ENCODE data around the gene CDK5.
"Not testable (repeated sequence)": the region's sequence is repeated elsewhere in the genome, so short reads cannot be mapped to it uniquely, and the experiment has no call there.

Gene CDK5

DNA sequence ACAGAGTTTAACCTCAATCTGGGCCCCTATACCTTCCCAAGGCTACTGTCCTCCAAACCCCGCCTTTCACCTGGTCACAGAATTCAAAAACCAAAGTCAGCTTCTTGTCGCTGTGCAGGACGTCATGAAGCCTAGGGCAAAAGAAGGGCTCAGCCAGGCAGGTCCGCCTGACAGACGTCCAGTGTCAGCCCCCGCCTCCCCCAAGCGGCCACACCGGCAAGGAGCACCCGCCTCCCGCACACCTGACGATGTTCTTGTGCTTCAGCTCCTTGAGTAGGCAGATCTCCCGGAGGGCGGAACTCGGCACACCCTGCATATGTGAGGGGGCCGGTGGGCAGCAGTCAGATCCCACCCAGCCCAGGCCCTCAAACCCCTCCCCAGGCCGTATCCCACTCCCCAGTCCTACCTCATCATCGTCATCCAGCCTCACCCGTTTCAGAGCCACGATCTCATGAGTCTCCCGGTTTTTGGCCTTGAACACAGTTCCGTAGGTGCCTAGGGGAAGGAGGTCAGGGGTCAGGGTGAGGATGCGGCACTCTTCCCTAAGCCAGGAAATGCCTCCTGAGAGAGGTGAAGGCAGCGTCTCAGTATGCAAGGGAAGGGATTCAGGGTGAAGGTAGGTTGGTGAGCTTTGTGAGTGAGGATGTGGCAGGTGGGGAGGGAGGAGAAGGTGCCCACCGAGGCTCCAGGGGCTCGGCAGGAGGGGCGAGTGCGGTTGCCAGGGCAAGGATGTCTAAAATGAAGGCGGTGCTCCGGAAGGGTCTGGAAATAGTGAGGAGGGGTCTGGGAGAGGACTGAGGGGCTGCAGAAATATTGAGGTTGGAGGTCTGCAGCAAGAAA is 811 bp downstream of the CDK5 start:
- DNase-seq, result no peak

DNA sequence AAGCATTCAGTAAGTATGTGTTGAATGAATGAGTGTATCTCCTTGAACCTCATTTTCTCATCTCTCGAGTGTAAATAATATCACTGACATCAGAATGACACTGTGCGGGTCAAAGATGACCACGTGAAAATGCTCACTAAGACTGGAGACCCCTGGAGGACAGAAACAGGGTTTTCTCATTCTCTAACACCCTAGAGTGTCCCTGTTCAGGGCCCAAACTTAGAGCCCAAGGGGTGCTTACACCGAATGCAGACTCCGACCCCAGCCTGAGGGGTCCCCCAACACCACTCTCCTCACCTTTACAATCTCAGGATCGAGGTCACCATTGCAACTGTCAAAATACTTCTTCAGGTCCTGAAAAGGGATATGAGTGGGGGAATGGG is 1.4 kb downstream of the CDK5 start:
- no peak for DNase-seq

DNA sequence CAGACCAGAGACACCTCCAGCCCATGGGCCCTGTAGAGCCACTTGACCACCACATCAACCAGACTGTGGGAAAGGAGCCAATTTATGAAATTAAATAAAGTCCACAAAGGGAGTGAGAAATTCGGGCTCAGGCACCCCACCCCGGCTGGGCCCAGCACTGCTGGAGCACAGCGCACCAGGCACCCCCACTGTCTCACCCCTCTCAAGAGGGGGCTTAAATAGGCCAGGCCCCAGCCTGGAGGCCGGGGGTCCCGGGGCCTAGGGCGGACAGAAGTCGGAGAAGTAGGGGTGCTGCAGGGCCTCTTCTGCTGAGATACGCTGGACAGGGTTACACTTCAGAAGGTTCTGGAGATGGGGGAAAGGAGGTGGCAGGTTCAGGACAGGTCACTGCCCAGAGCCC is 3.9 kb downstream of the CDK5 start:
- no peak for DNase-seq

DNA sequence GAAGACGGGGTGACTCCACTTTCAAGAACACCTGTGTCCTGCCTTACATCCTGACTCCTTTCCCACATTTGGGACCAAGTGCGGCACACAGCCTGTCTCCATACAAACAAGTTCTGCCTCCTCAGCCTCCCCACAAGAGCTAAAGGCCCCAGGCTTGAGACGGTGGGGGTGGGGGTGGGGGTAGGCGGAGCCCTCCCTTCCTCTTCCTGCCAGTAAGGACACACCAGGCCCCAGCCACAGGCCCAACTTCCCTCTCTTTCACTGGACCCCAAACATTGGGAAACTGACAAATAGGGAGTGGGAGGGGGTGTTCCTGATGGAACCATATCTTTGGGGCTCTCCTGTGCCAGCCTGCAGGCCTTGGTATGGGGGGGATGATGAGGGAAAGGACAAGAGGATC is 4.6 kb downstream of the CDK5 start:
- DNase-seq, result no peak

DNA sequence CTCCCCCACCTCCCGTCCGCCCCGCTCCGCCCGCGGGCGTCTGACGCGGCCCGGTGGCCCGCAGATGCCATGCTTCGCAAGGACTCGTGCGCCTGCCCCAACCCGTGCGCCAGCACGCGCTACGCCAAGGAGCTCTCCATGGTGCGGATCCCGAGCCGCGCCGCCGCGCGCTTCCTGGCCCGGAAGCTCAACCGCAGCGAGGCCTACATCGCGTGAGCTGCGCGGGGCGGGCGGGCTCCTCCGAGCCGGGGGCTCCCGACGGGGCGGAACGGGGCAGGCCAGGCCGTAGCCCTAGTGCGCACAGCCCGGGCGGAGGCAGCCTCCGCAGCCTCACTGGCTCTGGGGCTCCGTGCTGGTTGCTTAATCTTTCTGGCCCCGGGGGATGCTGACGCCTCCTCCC is 6.6 kb downstream of the CDK5 start:
- peak; percentile 20 to 80 (median 39) for DNase-seq

DNA sequence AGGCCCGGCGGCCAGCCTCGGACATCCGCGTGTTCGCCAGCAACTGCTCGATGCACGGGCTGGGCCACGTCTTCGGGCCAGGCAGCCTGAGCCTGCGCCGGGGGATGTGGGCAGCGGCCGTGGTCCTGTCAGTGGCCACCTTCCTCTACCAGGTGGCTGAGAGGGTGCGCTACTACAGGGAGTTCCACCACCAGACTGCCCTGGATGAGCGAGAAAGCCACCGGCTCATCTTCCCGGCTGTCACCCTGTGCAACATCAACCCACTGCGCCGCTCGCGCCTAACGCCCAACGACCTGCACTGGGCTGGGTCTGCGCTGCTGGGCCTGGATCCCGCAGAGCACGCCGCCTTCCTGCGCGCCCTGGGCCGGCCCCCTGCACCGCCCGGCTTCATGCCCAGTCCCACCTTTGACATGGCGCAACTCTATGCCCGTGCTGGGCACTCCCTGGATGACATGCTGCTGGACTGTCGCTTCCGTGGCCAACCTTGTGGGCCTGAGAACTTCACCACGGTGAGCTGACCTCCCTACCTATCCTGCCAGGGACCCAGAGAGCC is 8.7 kb downstream of the CDK5 start:
- no peak for DNase-seq

DNA sequence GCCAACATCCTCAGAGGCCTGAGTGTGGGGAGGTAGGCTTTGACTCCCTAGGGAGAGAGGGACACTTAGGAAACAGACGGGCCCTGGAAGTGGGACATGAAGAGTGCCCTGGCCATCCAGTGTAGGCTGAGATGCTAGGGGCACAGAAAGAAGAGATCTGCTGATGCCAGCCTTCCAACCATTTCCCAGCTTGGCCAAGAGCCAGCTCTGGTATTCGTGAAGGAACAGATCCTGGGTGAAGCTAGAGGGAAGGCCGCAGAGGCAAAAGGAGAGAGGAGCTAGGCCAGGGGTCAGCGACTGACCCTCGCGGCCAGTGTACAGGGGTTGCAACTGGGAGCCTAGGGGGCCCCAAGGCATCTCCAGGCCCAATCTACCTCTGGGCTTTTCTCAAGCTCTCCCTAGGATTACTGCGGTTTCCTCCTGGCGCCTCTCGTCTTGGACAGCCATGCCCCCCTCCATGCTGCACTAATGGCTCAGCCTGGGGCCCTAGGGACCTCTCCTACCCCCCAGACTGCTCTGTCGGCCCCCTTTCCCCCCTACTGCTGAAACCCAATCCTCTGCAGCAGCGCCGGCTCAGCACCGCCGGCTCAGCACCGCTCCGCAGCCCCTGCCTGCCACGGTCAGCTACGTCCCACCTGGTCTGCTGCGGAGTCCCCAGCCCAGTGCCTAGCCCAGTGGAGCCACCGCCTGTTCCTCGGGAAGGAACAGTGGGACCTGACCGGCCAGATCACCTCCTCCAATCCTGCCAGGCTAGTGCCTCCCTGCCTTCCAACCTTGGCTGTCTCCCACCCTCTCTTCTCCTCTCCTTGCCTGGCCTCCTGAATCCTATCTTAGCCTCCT is 9.5 kb downstream of the CDK5 start, which contains the start of gene ASIC3:
Gene ASIC3 (plus strand): TSS at position 556 of the 840 bp plus-strand sequence. CDS start 355 bp downstream, outside the sequence.
- DNase-seq, result no peak

DNA sequence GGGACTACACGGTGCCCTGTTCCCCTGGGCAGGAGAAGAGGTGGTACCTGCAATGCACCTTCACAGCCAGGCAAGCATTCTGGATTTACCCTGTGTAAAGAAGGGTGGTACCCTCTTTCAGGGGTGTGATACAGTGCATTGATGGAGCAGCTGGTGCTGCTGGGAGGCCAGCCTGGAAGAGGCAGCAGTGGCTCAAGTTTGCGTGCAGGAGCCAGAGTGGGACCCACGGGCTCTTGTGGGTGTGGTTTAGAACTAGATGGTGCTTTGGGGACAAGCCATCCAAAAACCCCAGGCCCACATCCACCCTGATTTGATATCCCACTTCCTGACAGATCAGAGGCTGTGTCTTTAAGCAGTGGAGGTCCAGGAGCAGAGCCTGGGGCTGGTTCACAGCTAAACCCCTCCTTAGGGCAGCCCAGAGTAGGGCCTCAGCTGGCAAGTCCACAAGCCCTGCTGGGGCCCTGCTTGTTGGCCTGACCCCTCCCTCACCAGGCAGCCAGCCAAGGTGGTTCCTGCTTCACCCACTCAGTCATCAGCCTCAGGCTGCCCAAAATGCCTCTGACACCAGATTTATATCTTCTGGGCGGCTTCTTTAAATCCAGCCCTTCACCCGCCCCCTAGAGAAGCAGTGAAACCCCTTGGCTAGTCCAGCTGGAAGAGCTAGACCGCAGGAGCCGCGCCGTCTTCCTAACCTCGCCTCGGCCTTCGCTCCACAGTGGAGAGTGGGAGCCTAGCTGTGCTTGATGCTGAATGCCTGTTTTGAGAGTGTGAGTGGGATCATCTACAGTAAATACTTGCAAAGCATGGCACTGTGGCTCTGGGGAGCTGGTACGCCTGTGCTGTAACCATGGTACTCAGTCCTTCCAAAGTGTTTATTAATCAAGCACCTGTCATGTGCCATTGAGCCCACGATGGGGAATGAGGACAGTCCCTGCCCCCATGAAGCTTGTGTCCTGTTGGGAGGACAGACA is 10.8 kb downstream of the CDK5 start:
- no peak for DNase-seq

DNA sequence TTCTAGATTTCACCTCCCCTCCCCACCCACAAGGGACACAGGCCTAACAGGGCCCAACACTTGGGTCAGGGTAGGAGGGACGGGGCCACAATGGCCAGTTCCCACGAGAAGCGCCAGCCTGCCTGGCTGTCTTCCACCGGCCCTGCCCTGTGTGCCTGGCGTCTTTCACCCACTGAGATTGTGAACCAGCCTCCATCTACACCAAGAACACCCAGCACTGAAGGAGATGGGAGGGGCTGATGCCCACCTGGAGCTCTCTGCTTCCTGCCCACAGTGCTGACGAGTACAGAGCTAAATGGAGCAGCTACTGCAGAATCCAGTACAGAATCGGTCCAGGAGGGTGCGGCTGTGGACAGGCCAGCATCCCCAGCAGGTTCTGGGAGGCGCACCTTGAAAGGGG is 11.7 kb downstream of the CDK5 start:
- DNase-seq, result no peak

DNA sequence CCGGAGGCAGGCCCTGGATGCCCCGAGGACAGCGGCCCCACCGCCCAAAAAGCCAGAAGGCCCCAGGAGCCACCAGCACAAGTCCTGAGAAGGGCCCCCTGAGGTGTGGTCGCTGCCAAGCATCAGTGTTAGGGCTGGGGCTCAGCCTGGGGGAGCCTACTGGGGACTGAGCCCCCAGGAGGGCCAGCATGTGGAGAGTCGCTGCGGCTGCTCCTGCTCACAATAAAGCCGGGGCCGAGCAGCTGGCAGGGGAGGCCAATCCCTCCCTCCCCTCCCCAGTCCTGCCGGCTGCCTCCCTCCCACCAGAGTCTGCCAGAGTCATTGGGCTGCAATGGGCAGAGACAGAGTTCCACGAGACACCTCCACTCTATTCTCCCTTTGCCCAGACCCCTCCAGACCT is 12.4 kb downstream of the CDK5 start:
- no peak for DNase-seq

DNA sequence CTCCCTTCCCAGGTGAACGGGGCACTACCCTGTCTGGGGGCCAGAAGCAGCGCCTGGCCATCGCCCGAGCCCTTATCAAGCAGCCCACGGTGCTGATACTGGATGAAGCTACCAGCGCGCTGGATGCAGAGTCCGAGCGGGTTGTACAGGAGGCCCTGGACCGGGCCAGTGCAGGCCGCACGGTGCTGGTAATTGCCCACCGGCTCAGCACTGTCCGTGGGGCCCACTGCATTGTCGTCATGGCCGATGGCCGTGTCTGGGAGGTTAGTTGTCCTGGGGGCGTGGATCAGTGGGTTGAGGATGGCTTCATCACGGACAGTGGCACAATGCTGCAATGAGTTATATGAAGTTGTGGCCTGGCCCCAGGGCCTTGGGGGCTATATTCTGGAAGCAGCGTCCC is 13.7 kb downstream of the CDK5 start:
- no peak for DNase-seq

DNA sequence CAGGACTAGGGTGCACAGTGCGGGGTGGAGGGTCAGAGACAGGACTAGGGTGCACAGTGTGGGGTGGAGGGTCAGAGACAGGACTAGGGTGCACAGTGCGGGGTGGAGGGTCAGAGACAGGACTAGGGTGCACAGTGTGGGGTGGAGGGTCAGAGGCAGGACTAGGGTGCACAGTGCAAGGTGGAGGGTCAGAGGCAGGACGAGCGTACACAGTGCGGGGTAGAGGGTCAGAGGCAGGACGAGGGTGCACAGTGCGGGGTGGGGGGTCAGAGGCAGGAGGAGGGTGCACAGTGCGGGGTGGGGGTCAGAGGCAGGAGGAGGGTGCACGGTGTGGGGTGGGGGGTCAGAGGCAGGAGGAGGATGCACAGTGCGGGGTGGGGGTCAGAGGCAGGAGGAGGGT is 14.2 kb downstream of the CDK5 start:
- DNase-seq, result not testable (repeated sequence)

DNA sequence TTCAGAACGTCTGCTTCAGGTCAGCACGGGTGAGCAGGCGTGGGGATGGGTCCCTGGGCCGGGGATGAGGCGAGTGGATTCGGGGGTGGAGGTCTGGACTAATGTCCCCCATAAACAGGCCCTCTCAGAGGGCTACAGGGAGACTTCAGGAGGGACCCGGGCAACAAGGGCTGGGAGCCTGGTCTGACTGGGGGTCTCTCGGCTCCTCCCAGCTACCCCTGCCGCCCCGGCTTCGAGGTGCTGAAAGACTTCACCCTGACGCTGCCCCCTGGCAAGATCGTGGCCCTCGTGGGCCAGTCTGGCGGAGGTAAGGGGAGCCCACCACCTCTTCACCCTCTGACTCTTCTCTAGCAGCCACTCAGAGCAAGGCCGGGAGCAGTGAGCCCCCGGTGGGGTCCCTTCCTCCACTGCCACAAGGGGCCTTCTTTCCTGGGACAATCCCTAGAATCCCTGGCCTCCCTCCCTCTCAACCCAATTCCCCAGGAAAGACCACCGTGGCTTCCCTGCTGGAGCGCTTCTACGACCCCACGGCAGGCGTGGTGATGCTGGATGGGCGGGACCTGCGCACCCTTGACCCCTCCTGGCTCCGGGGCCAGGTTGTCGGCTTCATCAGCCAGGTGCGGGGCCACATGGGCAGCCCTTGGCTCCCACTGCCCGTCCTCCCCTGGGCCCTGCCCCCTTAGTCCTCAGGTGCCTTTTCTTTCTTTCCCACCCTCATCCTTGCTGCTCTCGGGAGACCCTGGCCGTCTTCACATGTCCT is 16.9 kb downstream of the CDK5 start:
- no peak for DNase-seq

DNA sequence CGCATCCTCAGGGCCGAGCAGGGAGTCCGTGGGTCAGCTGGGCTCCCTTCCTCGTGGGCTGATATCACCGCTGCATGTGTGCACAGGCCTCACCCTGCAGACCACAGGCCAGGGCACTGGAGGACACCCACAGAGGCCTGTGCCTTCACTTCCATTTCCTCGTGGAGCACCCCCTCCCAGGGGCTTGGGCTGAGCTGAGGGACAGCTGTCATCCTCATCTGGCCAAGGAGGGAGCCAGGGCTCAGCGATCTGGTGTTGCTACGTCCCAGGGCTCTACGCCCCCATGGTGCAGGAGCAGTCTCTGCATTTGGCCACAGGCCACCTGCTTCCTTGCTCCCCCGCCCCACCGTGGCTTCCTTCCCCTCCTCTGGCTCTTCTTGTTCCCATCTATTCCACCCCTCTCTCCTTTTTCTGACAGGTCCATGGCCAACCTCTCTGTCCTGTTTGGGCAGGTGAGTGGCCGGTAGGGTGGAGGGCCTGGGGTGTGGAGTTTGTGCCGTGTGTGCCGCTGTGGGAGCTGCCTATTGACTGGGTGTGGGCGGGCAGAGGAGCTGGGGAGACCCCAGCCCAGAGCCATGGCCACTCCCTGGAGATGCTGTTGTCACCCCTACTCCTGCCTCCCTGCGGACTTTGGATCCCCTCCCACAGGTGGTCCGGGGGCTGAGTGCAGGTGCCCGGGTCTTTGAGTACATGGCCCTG is 17.7 kb downstream of the CDK5 start:
- DNase-seq, result no peak

DNA sequence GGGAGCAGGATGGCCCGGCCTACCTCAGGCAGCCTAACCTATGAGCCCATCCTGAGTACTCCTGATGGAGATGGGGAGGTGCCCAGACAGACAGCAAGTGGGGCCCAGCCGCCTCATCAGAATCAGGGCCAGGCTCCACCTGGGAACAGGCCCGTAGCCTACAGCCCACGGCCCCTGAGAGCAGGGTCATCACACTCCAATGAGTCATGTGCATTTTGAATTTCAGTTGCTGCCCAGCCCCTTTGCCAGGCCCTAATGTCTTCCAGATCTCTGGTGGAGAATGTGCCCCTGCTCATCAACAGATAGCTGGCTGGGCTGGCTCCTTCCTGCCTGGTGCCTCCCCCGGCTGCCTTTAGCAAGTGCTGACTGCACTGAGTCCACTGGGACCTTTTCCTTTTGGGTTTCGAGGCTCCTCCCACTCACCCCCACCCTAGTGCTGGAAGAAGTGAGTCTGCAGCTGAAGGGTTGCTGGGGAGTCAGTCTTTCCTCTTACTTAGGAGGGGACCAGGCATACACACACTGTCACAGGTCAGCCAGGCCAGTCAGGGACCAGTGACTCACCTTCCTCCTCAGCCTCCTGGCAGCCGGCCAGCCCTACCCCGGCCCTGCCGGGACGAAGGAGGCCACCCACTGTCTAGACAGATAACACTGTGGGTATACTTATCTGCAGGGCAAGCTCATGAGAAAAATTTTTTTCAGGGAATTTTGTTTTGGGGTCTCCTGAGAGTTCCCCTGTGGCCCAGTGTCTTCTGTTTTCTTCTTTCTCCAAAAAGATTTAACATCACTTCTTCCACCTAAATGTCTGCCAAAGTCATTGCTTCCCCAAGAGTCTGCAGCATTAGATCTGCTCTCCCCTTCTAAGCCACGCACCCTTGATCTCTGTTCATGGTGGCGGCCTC is 18.5 kb downstream of the CDK5 start:
- DNase-seq, result peak in 2 of 5 experiments; percentile 30 to 58

DNA sequence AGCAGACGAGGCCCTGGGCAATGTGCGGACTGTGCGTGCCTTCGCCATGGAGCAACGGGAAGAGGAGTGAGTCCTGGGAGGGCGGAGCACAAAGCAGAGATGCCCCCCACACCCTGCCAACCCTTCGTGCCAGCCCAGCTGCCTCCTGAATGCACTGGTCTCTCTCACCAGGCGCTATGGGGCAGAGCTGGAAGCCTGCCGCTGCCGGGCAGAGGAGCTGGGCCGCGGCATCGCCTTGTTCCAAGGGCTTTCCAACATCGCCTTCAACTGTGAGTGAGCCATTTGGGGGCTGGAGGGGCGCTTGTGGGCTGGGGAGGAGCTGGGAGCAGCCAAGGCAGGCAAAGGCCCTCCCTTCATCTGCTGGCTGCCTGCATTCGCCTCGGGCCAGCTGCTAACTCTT is 21.8 kb downstream of the CDK5 start:
- no peak for DNase-seq

DNA sequence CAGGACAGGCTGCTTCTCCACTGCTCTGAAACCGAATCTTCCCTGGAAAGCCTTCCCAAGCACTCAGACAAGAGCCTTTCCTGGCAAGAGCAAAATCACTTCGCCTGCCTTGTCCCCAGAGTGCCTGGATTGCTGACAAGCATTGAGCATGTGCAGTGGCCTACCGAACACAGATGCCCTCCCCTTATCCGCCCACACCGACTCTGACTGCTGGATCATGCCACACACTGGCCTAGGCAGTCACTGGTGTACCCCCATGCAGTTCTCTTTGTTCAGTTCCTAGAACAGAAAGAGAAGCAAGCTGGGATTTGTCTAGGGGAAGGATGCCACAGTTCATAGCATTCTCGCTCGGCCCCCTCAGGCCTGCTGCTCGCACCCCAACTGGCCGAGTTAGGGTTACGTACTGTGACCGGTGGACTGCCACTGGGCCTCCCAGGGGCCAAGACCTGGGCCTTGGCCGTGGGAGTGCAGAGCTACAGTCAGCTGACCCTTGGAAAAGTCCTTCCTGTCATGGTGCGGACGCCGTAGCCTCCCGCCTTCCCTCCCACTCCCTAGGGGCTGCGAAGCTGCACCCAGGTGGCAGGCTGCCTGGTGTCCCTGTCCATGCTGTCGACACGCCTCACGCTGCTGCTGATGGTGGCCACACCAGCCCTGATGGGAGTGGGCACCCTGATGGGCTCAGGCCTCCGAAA is 22.5 kb downstream of the CDK5 start:
- DNase-seq, result no peak

DNA sequence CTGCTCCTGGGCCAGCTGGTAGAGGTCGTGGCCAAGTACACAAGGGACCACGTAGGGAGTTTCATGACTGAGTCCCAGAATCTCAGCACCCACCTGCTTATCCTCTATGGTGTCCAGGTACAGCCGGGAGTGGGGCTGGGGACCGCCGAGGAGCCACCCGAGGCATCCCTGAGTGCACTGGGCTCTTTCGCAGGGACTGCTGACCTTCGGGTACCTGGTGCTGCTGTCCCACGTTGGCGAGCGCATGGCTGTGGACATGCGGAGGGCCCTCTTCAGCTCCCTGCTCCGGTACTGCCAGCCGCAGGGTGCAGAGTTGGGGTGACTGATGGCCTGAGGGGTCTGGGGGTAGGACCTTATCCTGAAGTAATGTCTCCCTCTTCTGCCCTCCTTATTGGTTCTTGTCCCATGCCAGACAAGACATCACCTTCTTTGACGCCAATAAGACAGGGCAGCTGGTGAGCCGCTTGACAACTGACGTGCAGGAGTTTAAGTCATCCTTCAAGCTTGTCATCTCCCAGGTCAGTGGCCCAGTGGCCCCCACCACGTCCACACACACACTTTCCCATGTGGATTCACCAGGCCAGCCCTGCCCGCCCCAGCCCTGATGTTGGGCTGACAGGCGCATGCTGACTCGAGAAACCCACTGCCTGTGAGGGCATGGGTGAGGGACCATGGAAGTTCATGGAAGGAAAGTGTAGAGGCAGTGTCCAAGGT is 23.2 kb downstream of the CDK5 start:
- no peak for DNase-seq

DNA sequence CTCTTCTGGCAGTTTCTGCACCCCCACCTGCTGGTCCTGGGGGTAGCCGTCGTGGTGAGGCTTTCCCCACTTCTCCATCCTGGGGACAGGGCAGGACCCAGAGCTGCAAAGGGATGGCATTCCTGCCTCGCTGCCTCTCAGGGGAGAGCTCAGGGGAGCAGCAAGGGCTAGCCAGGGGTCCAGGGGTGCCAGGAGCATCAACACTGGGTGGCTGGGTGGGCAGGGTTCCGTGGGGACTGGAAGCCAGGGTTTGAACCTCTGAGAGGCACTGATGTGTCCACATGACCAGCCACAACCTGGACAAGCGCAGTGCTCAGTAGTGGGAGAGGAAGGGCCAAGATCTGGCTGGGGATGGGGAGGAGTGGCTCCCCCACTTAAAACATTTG is 23.8 kb downstream of the CDK5 start:
- DNase-seq, result no peak

All from T-helper 2 cell (primary cell).